Stimulated activated CD4-positive, alpha-beta T cell treated with anti-CD3 and anti-CD28 coated beads, Interleukin-4, amount 100 ng/mL, for 4 hours (primary cell): ENCODE results near the gene DGCR6L.
"Not testable (repeated sequence)": the region's sequence is repeated elsewhere in the genome, so short reads cannot be mapped to it uniquely, and the experiment has no call there.

ENCODE experiments used
- DNase-seq, 2 experiments: peaks; one replicate each; pipeline ENCODE4 v3.0.0-alpha.2; 2020

The DGCR6L gene

DNA sequence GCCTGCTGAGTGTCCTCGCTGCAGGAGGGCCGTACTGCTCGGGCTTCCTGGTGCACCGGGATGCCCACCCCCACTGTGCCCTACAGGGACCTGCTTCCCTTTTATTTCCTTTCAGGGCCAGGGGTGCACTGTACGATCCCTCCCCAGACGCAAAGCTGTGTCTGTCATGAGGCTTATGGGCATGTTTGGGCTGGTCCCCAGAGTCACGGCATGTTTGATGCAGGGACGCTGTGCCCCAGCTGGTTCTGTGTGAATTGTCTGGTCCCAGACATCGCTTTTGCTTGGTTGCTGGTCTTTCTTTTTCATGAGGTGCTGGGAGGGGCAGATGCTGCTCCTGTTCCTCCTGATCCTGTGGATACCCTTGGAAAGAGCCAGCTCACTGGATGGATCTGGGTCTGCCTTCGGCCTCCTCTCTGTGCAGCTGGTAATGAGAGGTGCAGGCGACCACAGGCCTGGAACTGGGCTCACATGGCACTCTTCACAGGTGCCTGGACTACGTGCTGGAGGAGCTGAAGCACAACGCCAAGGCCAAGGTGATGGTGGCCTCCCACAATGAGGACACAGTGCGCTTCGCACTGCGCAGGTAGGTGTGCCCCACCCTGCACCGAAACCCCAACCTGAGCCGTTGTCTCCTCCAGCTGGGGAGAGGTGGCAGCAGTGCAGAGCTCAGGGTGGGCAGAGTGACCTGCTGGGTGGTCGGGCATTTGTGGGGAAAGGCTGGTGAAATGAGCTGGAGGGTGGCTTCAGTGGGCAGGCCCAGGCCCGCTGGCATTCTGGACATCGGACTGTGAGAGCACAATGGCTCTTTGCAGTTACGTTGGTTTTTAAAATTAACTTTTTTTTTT, 10.8 kb downstream of the DGCR6L start:
- DNase-seq: not testable (repeated sequence)

DNA sequence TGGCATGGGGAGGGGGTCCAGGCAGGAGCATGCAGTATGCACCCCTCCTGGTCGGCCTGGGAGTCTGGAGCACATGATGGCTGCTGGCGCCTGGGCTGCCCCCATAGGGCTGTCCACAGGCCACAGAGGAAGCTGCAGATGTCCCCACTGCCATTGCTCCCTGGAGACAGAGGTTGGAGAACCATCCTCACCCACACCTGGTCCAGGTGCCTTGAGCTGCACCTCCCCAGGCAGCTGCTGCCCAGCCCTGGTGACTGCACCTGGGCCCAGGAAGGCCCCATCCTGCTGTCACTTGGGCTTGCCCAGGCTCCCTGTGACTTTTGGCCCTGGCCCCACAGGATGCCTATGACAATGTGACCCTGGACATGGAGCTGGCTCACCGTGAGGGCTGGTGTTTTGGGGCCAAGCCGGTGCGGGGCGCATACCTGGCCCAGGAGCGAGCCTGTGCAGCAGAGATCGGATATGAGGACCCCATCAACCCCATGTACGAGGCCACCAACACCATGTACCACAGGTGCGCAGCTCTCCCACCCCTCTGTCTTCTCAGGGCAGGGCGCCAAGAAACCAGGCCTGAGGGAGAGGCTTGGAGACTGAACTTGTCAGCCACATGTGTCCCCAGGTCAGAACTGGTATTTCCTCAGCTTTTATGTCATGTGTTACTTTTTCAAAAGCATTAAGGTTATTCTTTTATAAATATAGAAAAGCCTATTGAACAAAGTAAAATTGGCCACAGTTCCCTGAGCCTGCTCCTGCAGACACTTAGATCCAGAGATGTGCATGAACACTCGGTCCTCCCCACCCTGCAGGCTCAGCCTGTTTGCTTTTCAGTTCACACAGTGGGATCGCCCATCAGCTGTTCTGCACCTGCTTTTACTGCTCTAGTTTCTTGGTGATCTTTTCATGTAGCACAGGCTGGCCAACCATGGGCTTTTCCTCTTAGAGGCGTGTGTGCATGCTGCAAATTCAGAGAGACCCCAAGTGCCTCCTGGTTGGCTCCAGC, 12.1 kb downstream of the DGCR6L start:
- not testable (repeated sequence) for DNase-seq

DNA sequence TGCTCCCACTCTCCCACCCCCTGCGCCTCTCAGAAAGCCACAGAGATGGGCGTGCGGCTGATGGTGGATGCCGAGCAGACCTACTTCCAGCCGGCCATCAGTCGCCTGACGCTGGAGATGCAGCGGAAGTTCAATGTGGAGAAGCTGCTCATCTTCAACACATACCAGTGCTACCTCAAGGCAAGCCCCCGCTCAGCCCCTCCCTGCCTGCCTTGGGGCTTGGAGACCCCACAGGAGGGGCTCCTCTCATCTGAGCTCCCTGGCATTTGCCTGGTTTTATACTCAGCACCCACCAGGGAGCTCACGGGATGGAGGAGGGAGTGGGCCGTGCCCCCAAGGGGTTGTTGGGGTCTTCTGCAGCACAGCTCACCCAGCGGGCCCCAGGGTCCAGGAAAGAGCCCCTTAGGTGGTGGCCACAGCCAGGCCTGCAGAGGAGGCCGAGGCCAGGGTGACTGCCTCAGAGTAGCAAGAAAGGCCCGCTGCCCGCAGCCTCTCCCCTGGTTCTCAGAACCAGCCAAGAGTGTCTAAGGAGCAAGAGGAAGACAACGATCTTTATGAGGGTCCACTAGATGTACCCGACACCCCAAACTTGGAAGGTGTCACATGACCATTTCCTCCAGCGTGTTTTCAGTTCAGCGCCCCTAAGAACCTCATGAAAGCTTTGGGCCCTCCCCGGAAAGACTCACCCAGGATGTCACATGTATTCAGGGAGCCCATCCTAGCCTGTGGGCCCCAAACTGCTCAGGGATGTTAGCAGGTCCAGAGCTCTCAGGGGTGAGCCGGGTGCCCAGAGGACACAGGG, 13.0 kb downstream of the DGCR6L start:
- not testable (repeated sequence) for DNase-seq

DNA sequence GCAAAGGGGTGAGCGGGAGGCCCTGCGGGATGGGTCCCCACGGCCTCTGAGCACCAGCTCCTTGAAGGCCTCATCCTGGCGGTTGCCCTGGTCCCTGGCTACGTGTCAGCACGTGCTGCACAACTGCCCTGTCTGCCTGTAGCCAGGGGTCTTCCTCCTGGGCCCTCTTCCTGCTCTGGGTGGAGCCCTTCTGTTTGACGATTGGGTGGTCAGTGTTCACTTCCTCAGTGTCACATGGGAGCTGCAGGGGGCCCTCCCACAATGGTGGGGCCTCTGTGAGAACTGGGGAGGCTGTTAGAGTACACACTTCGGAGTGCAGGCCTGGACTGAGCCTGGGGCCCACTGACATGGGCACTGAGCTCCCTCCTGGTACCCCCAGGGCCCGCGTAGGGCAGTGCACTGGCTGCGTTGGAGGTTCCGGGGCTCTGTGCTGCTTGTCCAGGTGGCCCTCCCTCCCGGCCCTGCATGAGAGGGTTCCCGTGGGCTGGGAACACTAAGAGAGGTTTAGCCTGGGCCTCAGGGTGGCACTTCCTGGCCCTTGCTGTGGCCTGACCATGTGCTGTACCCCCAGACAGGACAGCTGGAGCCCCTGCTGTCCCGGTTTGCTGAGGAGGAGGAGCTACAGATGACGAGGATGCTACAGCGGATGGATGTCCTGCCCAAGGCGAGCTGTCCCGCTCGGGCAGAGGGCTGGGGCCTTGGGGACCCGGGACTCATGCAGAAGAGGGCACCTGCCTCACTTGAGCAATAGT, 13.8 kb downstream of the DGCR6L start:
- DNase-seq: no peak

DNA sequence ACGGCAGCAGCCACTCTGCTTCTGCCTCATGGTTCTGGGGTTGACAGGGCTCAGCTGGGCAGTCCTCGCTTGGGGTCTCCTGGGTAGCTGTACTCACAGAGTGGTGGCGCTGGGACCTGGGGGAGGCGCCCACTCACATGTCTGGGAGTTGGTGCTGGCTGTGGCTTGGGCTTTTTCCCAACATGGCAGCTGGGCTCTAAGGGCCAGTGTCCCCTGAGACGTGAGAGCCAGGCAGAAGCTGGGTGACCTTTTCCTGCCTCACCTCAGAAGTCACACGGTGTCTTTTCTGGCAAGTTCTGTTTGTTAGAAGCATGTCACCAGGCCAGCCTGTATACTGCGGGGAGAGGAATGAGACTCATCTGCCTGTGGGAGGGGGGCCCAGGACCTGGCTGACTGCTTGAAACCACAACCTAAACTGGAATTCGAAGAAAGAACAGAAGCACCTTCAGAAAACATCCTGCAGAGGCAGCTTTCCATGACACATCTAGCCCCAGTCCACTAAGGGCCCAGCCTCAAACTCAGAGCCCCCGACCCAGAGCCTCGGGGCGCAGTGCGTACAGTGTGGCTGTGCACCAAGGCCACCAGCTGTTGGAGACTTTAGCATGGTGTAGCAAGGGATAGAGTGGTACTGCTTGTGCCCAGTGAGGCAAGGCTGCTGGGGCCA, 14.5 kb downstream of the DGCR6L start:
- DNase-seq: not testable (repeated sequence)

DNA sequence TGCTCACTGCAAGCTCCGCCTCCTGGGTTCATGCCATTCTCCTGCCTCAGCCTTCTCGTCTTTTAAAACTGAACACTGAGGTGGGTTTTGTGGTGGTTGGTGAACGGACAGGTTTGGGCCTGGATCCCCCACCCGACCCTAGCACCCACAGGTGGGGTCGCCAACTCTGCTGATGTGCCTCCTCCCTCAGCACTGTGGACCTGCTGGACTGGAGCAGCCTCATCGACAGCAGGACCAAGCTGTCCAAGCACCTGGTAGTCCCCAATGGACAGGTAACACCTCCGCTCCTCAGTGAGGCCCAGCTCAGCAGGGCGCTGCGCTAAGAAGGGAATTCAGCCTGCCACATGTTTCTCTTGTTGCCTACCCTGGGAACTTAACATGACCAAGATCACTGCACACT, 15.2 kb downstream of the DGCR6L start:
- DNase-seq: no peak

DNA sequence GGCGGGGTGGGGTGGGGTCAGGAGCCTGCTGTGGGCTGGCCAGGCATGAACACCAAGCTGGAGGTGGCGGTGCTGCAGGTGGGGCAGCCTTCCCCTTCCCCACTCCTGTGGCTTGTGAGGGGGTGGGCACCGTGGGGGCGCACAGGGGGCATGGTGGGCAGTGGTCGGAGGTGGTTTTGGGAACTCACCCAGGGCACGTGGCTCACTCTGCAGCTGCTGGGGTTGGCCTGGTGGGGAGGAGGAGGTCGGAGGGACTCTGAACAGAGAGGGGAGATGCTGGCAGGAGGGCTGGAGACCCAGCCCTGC, 16.7 kb downstream of the DGCR6L start:
- DNase-seq: not testable (repeated sequence)

DNA sequence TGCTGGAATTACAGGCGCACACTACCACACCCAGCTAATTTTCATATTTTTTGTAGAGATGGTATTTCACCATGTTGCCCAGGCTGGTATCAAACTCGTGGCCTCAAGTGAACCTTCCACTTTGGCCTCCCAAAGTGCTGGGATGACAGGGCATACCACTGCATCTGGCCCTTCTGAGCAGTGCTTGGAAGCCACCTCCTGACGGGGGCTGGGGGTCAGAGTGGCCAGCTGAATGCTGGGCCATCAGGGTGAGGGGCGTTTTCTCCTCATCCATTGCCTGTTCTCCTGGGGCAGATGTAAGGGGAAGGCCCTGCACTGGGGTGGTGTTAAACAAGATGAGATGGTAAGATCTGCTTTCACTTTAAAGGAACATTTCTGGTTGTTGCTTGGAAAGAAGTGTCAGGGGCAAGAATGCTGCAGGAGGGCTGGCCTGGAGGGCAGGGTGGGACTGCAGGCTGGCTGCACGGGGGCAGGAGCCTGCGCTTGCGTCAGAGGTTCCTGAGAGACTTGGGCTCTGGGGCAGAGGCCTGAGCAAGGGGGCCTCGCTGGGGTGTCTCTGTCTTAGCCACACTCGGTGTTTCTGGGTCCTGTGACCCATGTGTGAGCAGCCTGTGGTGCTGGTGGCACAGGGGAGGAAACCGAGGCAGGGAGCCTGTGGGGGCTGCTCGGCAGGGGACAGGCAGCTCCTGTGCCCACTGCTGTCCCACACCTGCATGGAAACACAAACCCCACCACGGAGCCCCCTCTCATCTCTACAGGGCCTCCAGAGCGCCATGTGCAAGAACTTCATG, 17.2 kb downstream of the DGCR6L start:
- DNase-seq: no peak

DNA sequence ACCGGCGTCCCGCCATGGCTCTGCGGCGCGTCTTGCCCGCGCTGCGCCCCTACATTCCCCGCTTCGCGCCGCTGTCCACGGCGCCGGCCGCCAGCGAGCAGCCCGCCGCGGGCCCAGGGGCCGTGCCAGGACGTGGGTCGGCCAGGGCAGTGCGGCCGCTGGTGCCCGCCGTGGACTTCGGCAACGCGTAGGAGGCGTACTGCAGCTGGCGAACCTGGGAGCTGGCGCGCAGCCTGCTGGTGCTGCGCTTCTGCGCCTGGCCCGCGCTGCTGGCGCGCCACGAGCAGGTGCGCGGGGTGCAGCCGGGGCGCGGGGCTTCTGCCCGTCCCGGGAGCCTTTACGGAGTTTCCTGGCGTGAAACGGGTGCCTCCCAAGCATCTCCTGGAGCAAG, 20.1 kb downstream of the DGCR6L start:
- no peak for DNase-seq

DNA sequence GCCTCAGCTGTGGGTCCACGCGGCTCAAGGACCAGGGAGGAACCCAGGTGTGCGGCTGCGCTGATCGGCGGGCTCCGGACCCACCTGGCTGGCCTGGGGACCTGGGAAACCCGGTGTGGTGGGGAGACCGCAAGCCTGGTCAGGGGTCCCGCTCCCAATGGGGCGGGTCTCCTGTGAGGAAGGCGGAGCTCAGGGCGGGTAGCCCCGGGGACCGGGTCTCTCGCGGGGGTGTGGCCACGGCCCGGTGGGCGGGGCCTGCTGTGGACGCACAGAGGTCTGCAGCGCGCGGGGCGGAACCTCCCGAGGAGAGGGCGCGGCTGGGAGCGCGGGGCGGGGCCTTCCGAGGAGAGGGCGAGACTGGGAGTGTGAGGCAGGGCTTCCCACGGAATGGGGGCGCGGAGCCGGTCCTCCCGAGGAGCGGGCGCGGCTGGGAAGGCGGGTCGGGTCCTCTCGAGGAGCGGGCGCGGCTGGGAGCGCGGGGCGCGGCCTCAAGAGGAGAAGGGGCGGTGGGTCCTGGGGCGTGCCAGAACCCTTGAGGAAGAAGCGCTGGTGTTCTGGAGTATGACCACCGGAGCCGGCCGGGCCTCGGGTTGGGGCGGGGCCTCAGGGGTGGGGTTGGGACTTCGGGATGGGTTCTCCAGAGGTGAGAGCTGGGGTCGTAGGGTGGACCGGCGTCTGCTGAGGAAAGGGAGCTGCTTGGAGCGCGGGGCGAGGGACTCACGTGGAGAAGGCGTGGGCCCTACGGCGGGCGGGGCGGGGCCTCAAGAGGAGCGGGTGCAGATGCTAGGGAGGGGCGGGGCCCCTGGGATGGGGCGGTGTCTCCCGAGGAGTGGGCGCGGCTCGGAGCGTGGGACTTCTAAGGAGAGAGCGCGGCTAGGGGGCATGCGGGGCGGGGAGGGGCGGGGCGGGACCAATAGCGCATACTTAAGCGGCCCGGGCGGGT, 20.8 kb downstream of the DGCR6L start:
- peak; percentile 92 to 96 for DNase-seq

DNA sequence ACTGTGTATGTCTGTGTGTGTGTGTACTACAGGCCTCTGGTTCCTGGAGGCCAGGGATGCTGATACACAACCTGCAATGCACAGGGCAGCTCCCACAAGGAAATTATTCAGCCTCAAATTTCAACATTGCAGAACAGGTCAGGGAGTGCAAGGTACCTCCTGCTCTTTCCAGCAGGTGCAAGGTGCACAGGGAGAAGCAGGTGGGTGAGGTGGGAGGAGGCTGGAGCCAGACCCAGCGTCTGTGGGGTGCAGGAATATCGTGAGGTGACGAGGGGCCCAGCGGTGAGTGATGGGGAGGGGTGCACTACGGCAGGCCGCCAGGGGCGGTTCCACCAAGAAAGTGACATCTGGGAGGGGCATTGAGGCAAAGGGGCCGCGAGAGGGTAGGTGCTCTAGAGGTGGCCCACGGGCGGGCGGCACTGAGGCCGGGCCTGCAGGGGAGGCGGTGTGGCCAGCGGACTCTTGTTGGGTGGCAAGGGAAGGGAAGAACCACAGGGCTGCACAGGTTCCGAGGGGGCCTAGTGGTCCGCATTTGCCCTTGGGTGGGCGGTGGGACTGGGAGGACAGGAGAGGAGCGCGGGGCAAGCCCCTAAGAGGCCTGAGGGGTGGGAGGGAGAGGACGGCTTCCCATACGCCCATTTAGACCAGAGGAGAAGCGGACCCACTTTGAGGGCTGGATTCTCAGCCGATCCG, 21.6 kb downstream of the DGCR6L start:
- DNase-seq: no peak

DNA sequence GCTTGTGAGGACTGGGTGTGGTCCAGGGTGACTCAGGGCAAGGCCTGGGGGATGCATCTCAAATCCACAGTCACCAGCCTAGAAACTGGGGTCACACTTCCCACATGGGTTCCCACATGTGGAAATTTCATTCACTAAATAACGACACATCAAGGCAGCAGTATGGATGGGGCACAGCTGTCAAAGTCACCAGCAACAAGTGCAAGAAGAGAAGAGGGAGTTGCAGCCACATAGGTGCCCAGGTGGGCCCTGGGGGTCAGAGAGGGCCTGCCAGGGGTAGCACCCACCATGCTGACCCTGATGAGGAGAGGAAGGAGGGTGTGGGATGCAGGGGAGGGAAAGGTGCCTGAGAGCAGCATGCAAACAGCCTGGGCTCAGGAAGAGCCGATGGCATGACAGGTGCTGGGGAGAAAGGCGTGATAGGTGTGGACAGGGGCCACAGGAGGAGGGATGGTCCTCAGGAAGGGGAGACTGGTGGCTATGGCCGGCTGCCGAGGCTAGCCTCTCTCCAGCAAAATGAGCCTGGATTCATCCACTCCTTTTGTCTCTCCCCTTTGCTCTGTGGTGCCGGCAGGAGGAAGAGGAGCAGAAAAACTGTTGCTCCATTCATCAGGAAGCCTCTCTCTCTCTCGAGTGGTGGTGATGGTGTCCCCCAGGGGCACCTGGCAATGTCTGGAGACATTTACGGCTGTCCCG, 22.3 kb downstream of the DGCR6L start:
- DNase-seq: no peak

DNA sequence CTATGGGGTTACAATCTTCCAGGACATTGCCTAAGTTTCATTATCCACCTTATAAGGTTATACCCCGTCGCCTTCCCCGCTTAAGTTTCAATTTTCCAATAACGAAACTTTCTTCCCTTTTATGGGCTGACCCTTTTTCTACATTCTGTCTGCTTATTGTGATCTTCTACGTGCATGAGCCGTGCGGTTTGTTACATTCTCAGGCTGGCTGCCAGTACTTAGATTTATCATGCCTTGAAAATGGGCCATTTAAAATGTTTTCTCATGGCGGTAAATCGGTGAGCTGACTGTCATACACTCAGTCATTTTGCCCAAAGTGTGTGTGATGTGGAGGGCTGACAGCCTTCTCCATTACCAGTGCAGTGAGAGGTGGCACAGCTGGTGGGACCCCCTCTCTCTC, 23.3 kb downstream of the DGCR6L start:
- DNase-seq: no peak

DNA sequence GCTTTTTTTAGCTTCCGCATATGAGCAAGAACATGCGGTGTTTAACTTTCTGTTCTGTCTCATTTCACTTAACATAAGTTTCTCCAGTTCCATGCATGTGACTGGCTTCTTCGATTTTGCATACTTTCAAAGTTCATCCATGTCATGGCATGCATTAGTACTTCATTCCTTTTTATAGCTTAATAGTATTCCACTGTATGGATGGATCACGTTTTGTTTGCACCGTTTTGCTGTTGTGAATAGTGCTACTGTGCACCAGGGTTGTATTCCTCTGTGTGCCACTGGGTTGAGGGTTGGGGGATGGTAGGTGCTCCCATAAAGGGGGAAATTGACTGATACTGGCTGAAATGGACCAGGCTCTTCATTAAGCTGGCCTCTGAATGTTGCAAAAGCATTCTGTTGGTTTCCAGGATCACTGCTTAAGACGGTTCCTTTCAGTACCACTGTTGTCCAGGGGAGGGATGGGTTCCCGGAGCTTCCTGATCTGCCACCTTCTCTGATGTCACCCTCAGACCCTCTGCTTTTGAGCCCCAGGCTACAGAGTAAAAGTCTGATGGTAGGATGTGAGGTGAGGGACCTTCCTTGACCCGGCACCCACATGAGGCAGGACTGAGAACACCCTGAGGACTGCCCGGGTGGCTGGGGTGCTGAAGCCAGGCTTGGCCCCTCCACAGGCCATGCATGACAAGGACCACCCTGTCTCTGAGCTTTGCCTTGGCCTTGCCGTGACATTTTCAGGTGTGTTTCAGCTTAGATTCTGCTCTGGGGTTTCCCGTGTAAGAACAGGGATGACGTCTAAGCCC, 24.4 kb downstream of the DGCR6L start:
- no peak for DNase-seq

DNA sequence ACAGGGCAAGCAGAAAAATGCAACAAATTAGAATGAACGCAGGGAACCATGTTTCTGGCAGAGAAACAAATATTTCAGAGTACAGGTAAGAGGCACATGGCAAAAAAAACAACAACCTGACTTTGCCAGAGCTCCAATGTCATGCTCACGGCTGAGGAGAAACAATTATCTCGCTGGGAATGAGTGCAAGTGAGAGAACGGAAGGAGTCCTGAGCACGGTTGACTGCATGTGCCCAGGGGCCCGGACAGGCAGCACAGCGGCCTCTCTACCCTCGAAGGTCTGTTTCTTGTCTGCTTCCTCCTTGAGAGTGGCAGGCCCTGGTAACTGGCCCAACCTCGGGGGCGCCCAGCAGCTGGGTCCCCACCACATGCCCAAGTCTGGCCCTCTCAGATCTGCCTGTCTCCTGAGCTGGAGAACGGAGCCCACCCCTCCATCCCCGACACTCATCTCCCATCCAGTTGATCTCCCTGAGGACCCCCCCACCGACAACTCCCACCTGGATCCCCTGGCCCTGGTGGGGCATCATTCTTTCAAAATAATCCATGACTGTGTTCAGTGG, 27.1 kb downstream of the DGCR6L start:
- no peak for DNase-seq

DNA sequence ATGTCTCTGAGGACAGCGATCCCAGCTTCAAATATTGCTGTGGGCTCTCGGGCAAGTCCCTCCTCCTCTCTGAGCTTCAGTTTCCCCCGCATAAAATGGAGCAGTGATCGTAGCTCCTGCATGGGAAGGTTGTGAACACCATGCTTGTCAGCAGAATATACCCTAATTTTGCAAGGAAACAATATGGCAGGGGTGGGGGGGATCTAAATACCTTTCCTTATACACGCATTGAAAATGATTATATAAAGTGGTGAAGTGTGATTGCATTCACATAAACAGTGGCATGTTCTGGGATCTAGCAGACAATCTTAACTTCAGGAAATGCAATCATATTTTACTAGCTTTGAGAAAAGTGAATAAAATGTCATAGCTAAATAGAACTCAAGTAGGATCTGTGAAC, 27.8 kb downstream of the DGCR6L start:
- no peak for DNase-seq

DNA sequence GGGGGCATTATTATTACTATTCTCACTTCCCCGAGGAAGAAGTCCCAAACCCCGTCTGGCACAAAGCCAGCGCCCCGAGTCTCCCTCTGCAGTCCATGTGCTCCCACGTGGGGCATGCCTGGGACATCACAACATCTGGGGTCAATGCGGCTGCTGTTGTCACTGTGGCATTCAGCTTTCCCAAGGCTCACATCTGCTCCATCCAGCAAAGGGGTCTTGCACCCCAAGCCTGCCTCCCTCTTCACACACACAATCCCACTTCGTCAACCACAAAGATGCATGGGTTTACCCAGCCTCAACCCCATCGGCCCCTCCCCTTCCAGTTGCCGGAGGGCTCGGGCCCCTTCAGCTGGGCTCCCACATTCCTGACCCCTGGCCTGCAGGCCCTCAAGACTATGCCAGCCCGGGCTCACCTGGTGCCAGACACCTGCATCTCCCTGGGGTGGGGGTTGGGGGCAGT, 28.2 kb downstream of the DGCR6L start:
- no peak for DNase-seq
